ENCODE data around the gene CCHCR1.
"Not testable (repeated sequence)": the region's sequence is repeated elsewhere in the genome, so short reads cannot be mapped to it uniquely, and the experiment has no call there.

The CCHCR1 gene

GRCh38 chr6:31157513-31158139, at the start of gene CCHCR1:
TSS of gene CCHCR1 (minus strand) at chr6:31157802. CDS start at chr6:31157600, 202 bp downstream.
- Mint-ChIP-seq H3K9me3 (no peaks in the 10 kb centered on the region), H3K27ac (peak within 1 kb of the TSS; percentile 79), H3K4me3 (peak within 1 kb of the TSS; percentile 93), H3K4me1 (ENCODE audit: low read depth) (peaks cover 28% of the 10 kb centered on the region), H3K27me3 (ENCODE audit: low read depth) (no peaks in the 10 kb centered on the region), H3K36me3 (ENCODE audit: low read depth) (peaks cover 40% of the 10 kb centered on the region)
- no peak for DNase-seq (ENCODE audit: low spot score)

GRCh38 chr6:31205638-31206037, 48.0 kb upstream of the CCHCR1 start:
- Mint-ChIP-seq H3K36me3 (ENCODE audit: low read depth) (peaks cover 21% of the 10 kb centered on the region), H3K4me3 (peak overlapping the region; percentile 65), H3K4me1 (ENCODE audit: low read depth) (peaks cover 33% of the 10 kb centered on the region), H3K27me3 (ENCODE audit: low read depth) (no peaks in the 10 kb centered on the region), H3K27ac (peak overlapping the region; percentile 79), H3K9me3 (peaks cover 4% of the 10 kb centered on the region)
- no peak for DNase-seq (ENCODE audit: low spot score)

GRCh38 chr6:31204751-31205145, 47.1 kb upstream of the CCHCR1 start:
- H3K27ac Mint-ChIP-seq = peak overlapping the region; percentile 96
- peak overlapping the region; percentile 87 for H3K4me3 Mint-ChIP-seq
- H3K27me3 Mint-ChIP-seq (ENCODE audit: low read depth) = no peaks in the 10 kb centered on the region
- peaks cover 37% of the 10 kb centered on the region for H3K4me1 Mint-ChIP-seq (ENCODE audit: low read depth)
- no peak for DNase-seq (ENCODE audit: low spot score)
- peaks cover 4% of the 10 kb centered on the region for H3K9me3 Mint-ChIP-seq
- peaks cover 30% of the 10 kb centered on the region for H3K36me3 Mint-ChIP-seq (ENCODE audit: low read depth)

- Mint-ChIP-seq H3K9me3 (peaks cover 4% of the 10 kb centered on the region), H3K4me3 (peak overlapping the region; percentile 87), H3K36me3 (ENCODE audit: low read depth) (peaks cover 39% of the 10 kb centered on the region), H3K27ac (peak overlapping the region; percentile 96), H3K27me3 (ENCODE audit: low read depth) (no peaks in the 10 kb centered on the region), H3K4me1 (ENCODE audit: low read depth) (peaks cover 44% of the 10 kb centered on the region)
- peak; percentile 78 for DNase-seq (ENCODE audit: low spot score)
Measured at GRCh38 chr6:31203345-31203979, 45.9 kb upstream of the CCHCR1 start.

GRCh38 chr6:31202259-31203166, 44.9 kb upstream of the CCHCR1 start:
- Mint-ChIP-seq H3K4me1 (ENCODE audit: low read depth) (peaks cover 46% of the 10 kb centered on the region), H3K27ac (peak overlapping the region; percentile 96), H3K27me3 (ENCODE audit: low read depth) (no peaks in the 10 kb centered on the region), H3K9me3 (peaks cover 4% of the 10 kb centered on the region), H3K4me3 (peak overlapping the region; percentile 87), H3K36me3 (ENCODE audit: low read depth) (peaks cover 41% of the 10 kb centered on the region)
- DNase-seq (ENCODE audit: low spot score) = no peak

- not testable (repeated sequence) for DNase-seq (ENCODE audit: low spot score); H3K9me3 Mint-ChIP-seq; H3K27me3 Mint-ChIP-seq (ENCODE audit: low read depth)
- Mint-ChIP-seq H3K36me3 (ENCODE audit: low read depth) (peaks cover 40% of the 10 kb centered on the region), H3K27ac (peak overlapping the region; percentile 97), H3K4me3 (peak overlapping the region; percentile 94), H3K4me1 (ENCODE audit: low read depth) (peaks cover 49% of the 10 kb centered on the region)
Measured at GRCh38 chr6:31199105-31199452, 41.5 kb upstream of the CCHCR1 start.

- Mint-ChIP-seq H3K27ac (peak overlapping the region; percentile 97), H3K4me3 (peak overlapping the region; percentile 94), H3K27me3 (ENCODE audit: low read depth) (no peaks in the 10 kb centered on the region), H3K9me3 (peaks cover 4% of the 10 kb centered on the region), H3K4me1 (ENCODE audit: low read depth) (peaks cover 37% of the 10 kb centered on the region), H3K36me3 (ENCODE audit: low read depth) (peaks cover 38% of the 10 kb centered on the region)
- peak; percentile 94 for DNase-seq (ENCODE audit: low spot score)
Measured at GRCh38 chr6:31197559-31198305, 40.1 kb upstream of the CCHCR1 start.

- H3K27me3 Mint-ChIP-seq (ENCODE audit: low read depth) = not testable (repeated sequence)
- Mint-ChIP-seq H3K4me3 (peak overlapping the region; percentile 94), H3K4me1 (ENCODE audit: low read depth) (peaks cover 29% of the 10 kb centered on the region)
Measured at GRCh38 chr6:31196251-31197022, 38.8 kb upstream of the CCHCR1 start.

GRCh38 chr6:31195308-31195979, 37.8 kb upstream of the CCHCR1 start:
- not testable (repeated sequence) for H3K4me3 Mint-ChIP-seq; H3K9me3 Mint-ChIP-seq; H3K27ac Mint-ChIP-seq; DNase-seq (ENCODE audit: low spot score); H3K27me3 Mint-ChIP-seq (ENCODE audit: low read depth)
- Mint-ChIP-seq H3K4me1 (ENCODE audit: low read depth) (peaks cover 24% of the 10 kb centered on the region), H3K36me3 (ENCODE audit: low read depth) (peaks cover 21% of the 10 kb centered on the region)

More at GRCh38 chr6:31196251-31197022, 38.8 kb upstream of the CCHCR1 start:
- not testable (repeated sequence) for H3K9me3 Mint-ChIP-seq; DNase-seq (ENCODE audit: low spot score)
- H3K36me3 Mint-ChIP-seq (ENCODE audit: low read depth) = peaks cover 29% of the 10 kb centered on the region
- H3K27ac Mint-ChIP-seq = peak overlapping the region; percentile 97

GRCh38 chr6:31194061-31194834, 36.6 kb upstream of the CCHCR1 start:
- Mint-ChIP-seq H3K36me3 (ENCODE audit: low read depth) (peaks cover 11% of the 10 kb centered on the region), H3K9me3 (no peaks in the 10 kb centered on the region), H3K27me3 (ENCODE audit: low read depth) (no peaks in the 10 kb centered on the region), H3K27ac (no peak overlapping the region), H3K4me3 (no peak overlapping the region), H3K4me1 (ENCODE audit: low read depth) (peaks cover 17% of the 10 kb centered on the region)
- DNase-seq (ENCODE audit: low spot score) = no peak

GRCh38 chr6:31193206-31193605, 35.6 kb upstream of the CCHCR1 start:
- peaks cover 14% of the 10 kb centered on the region for H3K4me1 Mint-ChIP-seq (ENCODE audit: low read depth)
- no peak overlapping the region for H3K4me3 Mint-ChIP-seq
- H3K9me3 Mint-ChIP-seq = no peaks in the 10 kb centered on the region
- H3K27me3 Mint-ChIP-seq (ENCODE audit: low read depth) = no peaks in the 10 kb centered on the region
- H3K27ac Mint-ChIP-seq = no peak overlapping the region
- DNase-seq (ENCODE audit: low spot score) = no peak
- peaks cover 5% of the 10 kb centered on the region for H3K36me3 Mint-ChIP-seq (ENCODE audit: low read depth)

- H3K27ac Mint-ChIP-seq; H3K27me3 Mint-ChIP-seq (ENCODE audit: low read depth); H3K4me3 Mint-ChIP-seq; H3K36me3 Mint-ChIP-seq (ENCODE audit: low read depth); H3K9me3 Mint-ChIP-seq: not testable (repeated sequence)
- peak; percentile 40 for DNase-seq (ENCODE audit: low spot score)
- peaks cover 12% of the 10 kb centered on the region for H3K4me1 Mint-ChIP-seq (ENCODE audit: low read depth)
Measured at GRCh38 chr6:31192431-31193105, 35.0 kb upstream of the CCHCR1 start.
